NCI-H1436 treated with DMSO at 0.1 percent for 48 hours (cell line): Measurements from ENCODE around the gene IMP3.
A peak's percentile ranks its signal among the peaks of the same experiment; 100 is the strongest.
"Not testable (repeated sequence)": the region's sequence is repeated elsewhere in the genome, so short reads cannot be mapped to it uniquely, and the experiment has no call there.

Experiments
- DNase-seq: peaks from one replicate; lab custom pipeline; 2025; lab: John Stamatoyannopoulos, UW

Gene IMP3, protein sequence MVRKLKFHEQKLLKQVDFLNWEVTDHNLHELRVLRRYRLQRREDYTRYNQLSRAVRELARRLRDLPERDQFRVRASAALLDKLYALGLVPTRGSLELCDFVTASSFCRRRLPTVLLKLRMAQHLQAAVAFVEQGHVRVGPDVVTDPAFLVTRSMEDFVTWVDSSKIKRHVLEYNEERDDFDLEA

DNA sequence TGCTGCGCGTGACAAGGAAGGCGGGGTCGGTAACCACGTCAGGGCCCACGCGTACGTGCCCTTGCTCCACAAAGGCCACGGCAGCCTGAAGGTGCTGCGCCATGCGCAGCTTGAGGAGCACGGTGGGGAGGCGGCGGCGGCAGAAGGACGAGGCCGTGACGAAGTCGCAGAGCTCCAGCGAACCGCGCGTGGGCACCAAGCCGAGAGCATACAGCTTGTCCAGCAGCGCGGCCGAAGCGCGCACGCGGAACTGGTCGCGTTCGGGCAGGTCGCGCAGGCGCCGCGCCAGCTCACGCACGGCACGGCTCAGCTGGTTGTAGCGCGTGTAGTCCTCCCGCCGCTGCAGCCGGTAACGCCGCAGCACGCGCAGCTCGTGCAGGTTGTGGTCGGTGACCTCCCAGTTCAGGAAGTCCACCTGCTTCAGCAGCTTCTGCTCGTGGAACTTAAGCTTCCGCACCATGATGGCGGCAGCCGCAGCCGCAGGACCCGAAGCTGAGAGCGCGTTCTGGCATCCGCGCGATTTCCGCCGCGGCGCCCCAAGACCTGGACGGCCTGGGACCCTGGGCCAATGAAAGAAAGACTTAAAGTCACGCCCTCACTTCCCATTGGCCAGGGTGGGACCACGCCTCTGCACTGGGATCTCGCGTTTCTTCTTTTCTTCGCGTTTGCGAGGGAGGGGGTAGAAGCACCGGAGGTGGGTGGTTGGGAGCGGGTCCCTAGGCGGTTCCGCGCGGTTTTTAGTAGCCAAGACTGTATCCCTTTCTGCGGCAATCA, at the start of gene IMP3:
Gene IMP3 (minus strand): TSS at position 516 of the 774 bp plus-strand sequence. CDS start 56 bp downstream, at position 460.
- DNase-seq = peak; percentile 94

DNA sequence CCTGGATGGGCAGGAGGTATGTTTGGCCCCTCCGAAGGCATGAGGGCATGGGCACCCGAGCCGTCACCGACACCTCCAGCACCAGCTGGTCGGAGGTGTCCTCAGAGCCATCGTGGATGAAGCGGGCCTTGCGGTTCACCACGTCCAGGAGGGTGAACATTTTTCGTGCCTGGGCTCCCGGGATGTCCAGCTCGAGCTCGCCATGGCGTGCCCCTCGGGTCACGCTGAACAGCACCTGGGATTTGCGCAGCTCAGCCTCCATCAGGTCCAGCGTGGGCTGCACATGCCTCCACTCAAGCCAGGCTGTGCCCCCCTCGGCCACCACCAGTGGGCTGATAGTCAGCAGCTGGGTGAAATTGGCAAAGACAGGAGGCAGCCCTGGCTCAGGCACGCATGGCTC, 49.4 kb upstream of the IMP3 start:
- DNase-seq = not testable (repeated sequence)

DNA sequence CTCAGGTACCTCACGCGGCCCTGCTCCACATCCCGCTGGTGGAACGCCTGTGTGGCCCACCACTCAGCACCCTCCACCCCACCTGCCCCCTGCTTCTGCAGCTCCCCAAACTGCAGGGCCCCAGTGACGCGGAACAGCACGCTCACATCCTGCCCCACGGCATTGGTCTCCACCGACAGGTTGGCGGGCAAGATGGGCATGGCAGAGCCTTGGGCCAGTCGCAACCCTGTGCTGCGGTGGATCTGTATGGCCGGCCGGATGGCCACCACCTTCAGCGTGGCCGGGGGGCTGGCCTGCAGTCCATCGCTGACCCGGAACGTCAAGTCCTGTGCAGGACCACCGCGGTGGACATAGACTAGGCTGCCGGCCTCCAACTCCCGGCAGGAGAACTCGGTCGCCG, 48.8 kb upstream of the IMP3 start:
- DNase-seq = no peak

DNA sequence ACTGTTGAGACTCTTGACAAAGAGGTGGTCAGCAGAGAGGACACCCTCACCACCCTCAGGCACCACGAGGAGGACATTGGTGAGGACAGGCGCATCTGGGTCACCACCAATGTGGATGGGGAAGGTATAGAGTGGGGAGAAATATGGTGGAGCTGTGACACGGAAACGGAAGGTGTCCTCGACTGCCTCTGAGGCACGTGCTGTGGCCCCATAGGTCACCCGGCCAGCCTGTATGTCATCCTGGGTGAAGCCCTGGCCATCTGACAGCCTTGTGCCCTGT, 48.2 kb upstream of the IMP3 start:
- no peak for DNase-seq

DNA sequence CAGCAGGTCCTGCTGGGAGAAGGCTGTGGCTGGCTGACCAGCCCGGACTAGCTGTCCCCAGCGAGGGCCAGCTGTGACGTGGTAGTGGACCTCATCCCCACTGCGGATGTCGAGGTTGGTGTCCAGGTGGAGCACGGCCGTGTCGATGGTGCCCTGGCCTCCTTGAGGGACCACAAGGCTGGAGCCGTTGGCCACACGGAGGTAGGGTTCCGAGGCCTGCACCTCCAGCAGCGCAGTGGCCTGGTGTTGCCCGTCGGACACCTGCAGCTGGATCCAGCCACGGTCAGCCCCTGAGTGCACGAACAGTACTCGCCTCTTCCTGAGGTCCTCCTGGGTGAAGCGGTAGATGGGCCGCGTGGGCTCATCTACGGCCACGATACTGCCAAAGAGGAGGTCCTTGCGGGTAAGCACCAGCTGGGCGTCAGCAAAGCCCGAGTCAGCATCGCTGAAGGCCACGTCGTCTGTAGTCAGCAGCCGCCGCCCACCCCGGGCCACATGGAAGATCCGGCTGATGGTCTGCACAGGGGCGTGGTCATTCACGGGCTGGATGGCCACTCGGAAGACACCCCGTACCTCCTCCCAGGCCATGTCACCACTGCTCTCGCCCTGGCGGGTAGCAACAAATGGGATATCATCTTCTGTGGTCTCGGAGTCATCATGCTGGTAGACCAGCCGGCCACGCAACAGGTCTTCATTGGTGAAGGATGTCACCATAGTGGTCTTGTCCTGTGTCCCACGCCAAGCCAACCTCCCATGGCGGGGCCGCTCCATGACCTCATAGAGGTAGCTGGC, 47.7 kb upstream of the IMP3 start:
- DNase-seq = no peak

DNA sequence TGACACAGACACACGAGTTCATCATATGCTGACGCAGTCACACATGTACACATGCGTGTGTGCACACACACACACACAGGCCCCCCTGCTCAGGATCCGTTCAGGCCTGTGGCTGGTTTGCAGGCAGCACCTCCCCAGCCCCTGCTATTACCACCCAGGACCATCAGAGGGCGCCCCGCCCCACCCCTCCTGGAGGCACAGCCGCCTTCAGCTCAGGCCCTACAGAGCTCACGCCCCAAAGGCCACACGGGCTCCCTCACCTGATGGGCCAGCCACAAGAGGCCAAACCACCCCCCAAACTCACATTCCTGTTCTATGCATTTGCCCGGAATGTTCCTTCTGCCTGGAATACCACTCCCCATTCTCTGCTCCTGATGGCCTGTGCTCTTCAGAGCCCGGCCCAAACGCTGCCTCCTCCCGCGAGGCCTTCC, 46.2 kb upstream of the IMP3 start:
- not testable (repeated sequence) for DNase-seq

DNA sequence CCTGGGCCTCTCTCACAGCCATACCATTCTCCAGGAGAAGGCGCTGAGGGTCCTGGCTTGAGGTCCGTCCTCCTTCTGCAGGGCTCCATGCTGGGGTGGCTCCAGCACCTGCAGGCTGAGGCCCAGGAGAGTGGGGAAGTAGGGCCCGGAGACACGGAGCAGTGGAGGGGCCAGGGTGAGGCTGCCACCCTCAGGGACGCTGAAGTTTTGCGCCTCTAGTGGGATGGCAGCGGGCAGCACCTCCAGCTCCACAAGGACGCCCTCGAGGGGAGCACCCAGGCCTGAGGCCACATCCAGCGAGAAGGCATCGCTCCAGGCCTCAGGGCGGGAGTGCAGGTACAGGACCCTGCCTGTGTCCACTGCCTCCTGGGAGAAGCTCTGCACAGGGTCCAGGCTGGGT, 45.2 kb upstream of the IMP3 start:
- DNase-seq = no peak

DNA sequence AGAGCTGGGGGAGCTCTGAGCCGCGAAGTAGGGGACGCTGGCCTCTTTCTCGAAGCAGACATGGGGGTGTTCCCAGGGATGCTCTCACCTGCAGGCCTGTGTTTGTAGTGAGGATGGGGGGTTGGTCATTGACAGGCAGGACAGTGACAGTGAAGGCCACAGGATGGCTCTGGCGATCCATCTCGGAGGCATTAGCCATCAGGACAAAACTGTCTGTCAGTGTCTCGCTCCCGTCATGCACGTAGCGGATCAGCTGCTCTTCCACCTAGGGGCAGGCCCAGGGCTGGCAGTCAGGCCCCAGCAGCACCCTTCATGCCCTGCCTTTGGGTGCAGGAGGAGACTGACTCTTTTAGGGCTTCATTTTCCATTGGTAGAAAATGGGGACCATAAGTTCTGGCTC, 44.6 kb upstream of the IMP3 start:
- DNase-seq = no peak

DNA sequence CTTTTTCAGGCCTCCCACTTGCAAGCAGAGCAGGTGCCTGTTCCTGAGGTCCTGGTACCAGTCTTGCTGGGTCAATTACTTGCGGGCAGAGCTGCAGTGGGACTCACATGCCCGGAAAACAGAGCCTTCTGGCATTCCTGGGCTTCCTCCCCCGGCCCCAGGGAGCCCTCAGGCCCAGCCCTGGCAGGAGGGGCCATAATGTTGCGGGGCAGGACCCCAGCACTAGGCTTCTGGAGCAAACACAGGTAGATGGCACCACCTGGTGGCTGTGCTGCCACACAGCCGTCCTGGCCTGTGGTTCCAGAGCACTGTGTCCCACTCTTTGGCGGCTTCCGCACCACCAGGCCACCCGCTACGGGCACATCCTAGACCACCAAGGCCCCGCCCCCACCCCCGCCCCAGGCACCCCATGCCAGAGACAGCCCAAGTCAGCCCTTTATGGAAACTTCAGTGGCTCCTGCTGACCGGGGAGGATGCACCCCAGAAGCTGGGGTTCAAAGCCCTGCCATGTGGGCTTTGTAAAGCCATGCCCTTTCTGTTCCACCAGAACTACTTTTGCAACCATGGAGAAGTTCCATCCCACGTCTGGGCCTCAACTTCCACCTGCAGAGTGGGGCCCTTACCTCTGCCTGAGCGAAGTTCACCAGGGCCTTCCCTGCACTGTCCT, 43.8 kb upstream of the IMP3 start:
- not testable (repeated sequence) for DNase-seq

DNA sequence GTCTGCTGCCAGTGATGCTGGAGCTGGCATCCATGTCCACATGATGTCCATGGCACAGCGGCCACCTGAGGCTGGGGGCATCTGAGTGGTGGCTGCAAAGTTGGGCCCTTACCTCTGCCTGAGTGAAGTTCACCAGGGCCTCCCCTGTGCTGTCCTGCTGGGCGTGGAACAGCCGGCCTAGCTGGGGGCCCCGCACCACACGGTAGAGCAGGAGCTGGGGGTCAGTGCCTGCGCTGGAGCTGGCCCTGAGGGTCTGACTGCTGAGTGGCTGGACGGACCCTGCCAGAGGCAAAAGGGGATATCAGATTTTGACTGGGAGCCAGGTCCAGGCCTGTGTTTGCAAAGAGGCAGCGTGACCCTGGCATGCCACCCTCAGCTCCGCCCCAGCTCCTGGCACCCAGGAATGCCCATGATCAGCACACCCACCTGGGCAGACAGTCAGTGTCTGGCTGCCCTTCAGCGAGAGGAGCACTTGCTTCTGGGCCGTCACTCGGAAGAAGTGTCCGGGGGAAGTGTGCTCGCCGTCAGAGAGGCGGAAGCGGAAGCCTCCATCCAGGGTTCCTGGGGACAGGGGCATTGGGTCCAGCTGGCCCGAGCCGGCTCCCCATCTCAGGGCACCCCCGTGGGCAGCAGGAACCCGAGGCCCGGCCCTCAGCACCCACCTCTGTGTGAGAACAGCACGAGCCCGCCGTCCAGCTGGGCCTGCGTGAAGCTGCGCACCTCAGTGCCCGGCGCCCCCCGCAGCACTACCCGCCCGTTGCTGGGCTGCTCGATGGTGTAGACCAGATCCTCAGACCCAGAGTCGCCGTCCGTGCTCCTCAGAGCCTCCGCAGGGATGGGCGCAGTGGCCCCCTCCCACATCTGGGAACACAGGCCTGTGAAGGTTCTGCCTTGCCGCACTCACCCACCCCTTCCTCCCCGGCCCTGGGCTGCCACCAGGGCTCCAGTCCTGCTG, 42.4 kb upstream of the IMP3 start:
- DNase-seq = no peak

DNA sequence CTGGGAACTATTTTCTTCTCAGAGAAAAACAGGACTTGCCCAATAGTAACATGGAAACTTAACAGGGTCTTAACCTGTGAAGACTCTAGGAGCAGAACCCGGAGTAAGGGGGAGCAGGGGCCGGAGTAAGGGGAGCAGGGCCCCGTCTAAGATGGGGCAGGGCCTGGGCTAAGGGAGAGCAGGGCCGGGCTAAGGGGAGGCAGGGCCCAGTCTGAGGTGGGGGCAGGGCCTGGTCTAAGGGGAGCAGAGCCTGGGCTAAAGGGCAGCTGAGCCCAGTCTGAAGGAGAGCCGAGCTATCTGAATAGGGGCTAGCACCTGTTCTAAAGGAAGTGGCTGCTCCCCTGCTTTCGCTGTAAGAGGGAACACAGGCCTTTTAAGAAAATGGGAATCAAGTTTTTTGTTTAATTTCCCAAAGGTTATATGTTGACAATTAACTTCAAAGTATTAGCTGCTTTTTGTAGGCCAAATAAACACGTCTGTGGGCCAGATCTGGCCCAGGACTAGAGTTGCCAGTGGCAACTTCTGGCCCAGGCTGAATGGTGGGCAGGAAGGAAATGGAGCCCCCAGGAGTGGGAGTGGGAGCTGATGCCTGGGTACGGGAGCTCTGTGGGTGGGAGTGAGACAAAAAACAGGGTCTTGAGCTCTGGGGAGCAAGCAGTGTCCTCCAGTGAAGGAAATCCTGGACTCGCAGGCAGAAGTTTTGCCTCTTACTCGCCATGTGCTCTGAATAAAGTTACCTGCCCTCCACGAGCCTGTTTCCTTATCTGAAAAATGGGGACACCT, 40.2 kb upstream of the IMP3 start:
- no peak for DNase-seq

DNA sequence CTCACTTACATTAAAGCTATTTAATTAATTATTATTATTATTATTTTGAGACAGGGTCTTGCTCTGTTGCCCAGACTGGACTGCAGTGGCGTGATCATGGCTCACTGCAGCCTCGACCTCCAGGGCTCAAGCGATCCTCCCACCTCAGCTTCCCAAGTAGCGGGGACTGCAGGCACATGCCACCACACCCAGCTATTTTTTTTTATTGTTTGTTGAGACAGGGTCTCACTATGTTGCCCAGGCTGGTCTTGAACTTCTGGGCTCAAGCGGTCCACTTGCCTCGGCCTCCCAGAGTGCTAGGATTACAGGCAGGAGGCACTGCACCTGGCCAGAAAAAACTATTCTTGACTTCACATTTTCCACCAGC, 38.3 kb upstream of the IMP3 start:
- not testable (repeated sequence) for DNase-seq

DNA sequence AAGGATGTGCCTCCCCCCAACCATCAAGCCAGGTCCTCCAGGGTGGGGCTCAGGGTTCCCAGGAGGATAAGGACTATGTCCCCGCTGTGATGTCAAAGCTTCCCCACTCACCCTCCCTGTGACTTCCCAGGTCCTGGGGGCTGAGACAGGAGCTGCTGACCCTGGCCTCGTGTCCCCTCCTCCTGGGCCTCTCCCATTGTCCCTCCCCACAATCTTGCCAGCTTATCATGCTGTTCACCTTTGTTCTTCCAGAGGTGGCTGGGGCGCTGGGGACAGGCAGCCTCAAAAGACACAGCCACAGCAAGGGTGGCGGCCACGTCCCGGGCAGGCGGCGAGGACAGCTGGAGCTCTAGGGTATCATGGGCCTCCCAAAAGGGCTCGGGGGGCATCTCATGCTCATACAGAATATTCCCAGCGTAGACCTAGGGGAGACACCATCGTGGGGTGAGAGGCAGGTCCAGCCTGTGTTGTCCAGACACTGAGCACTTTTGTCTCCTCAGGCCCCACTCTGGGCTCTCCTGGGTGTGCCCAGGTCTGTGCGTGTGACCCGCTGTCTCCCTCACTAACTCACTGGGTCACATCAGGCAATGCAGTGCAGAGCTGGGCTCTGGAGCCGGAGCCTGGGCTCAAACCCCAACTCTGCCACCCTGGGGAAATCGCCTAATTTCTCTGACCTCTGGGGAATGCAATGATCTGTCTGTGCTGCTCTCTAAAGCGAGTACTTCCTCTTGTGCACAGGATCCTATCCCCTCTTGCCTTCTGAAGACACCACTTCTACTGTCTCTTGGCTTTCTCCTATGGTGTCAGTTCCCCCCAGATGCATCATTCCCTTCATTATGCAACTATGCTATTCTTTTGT, 37.7 kb upstream of the IMP3 start:
- DNase-seq = no peak

DNA sequence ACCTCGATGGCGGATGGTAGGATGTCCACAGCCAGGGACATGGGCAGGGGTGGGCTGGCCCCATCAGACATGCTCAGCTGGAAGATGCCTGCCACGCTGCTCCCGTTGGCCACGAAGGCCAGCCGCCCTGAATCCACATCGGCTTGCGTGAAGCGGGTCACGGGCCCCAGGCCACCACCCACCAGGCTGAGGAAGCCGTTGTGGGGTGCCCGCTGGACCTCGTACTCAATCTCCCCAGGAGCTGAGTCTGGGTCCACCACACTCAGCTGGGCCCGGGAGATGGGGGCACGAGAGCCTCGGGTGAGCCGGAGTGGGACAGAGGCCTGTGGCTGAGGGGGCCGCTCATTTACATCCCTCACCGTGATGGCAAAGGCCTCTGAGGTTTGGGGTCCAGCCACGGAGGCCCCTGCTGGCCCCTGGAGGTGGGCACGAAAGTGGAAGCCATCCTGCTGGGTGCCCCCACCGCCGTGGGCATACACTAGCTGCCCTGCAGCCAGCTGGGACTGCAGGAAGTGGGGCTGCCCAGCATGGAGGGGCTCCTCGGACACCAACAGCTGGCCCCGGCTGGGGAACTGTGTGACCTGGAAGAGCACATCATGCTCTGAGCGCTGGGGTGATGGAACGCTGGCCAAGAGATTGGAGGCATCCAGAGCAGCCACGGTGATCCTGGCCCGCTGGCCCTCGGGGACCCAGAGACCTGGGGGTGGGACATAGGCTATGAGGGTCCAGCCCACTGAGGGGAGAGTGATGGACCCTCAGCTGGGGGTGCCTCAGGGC, 36.9 kb upstream of the IMP3 start:
- DNase-seq = no peak

DNA sequence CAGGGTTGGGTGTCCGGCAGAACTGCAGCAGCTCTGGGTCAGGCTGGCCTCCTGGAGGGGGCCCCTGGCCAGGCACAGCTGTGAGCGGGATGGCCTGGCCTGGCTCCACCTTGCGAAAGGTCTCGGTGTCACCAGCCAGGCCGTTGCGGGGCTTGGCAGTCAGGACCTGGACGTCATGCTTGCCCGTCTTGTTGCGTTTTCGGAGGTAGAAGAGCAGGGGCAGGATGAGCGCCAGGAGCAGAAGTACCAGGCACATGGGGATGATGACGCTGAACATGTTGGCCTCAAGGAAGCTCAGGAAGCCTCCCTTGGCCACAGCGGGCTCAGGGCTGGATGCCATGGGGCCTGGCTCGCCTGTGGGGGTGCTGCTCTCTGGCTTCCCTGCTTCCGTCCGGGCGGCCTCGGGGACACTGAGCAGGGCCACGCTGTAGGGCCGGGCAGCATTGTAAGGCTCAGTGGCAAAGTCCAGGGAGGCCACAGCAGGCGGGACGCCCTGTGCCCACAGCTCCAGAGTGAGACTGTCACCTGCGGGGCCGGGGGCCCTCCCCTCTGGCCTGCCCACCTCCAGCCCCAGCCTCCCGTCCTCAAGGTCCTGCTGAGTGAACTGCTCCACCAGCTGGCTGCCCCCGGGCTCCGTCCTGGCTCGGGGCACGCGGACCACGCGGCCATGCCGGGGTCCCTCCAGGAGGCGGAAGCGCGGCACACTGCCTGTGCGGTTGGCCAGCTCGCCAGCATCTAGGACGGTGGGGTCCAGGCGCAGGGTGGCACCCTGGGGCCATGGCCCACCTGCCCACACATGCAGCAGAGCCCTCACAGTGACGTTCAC, 35.8 kb upstream of the IMP3 start:
- no peak for DNase-seq

DNA sequence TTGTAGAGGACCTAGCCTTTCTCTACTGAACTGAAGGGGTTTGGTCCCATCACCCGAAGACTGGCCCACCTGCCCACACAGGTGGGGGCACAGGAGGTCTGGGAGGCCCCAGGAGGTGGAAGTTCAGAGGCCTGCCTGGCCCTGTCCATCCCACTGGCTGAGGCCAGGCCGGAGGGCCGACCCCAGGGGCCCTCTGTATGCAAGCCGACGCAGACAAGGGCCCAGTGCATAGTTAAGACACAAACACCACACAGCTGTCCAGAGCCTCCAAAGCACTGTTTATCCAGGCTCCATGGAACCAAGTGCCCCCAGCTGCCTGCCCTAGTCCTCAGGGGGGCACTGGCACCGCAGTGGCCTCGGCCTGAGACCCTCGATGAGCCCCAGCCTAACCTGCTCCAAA, 34.3 kb upstream of the IMP3 start:
- DNase-seq = no peak

DNA sequence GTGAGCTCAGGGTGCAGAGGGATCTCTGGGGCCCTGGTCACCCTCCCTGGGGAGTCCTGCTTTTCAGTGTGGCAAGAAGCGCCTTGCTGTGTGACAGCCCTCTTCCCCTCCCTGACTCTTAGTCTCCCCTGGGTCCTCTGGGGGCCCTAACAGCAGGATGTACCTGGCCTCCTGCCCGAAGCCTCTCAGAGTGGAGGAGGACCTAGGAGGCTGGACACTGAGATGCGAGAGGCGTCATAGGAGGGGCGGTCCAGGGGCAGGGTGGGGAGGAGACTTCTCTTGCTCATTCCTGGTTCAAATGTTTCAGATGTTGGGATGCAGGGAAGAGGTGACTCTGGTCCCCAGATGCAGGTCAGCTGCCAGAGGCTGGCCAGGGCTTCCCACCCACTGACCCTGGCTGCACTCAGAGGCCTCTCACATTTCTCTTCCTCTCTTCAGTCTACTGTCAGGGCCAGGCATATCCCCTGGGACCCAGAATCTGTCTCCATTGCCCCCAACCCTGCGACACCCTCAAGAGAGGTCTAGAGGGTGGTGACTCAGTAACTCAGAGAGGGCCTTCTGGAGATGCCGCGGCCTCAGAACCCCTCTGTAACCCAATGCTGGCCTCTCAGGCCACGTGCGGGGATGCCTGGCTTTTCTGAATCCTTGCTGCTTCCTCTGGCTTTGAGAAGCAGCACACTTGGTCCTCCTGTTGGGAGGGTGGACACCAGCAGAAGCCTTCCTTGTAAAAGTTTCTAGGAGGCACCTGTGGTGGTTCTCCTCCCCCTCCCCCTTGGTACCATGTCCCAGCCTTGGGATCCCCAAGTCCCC, 33.6 kb upstream of the IMP3 start:
- DNase-seq = peak; percentile 18
